ENCODE data around the gene TPPP3.
"Not testable (repeated sequence)": the region's sequence is repeated elsewhere in the genome, so short reads cannot be mapped to it uniquely, and the experiment has no call there.

The TPPP3 gene

DNA sequence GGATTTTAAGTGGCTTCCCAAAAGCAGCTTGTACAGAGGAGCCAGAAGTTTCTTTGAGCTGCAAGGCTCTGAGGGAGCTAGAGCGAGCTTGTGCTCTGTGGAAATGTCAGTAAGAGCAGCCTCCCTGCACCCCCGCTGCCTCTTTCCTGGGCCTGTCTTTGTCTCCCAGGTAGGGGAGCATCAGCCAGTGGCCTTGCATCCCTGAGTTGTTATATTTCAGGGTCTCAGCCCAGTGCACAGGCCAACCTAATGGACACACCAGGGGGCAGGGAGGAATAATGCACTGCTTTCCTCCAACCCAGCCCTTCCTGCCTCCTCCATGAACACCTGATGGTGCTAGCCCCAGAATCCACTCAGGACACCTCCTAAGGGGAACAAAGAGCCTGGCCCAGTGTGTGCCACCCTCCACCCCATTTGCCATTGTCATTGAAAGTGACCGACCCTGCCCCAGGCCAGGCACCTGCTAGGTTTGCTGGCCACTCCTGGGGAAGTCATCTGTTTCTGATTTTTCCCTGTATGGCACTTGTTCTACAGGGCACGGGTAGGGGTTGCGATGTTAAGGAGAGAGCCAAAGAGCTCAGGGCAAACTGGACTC, 6.3 kb downstream of the TPPP3 start:
- H3K4me3 ChIP-seq (ENCODE audit: low read depth, low read length) = no peak overlapping the region
- H3K4me1 ChIP-seq (ENCODE audit: control insufficient read depth, insufficient read depth, low read length) = peaks cover 12% of the 10 kb centered on the region; the same call in 1 of the 2 replicates

DNA sequence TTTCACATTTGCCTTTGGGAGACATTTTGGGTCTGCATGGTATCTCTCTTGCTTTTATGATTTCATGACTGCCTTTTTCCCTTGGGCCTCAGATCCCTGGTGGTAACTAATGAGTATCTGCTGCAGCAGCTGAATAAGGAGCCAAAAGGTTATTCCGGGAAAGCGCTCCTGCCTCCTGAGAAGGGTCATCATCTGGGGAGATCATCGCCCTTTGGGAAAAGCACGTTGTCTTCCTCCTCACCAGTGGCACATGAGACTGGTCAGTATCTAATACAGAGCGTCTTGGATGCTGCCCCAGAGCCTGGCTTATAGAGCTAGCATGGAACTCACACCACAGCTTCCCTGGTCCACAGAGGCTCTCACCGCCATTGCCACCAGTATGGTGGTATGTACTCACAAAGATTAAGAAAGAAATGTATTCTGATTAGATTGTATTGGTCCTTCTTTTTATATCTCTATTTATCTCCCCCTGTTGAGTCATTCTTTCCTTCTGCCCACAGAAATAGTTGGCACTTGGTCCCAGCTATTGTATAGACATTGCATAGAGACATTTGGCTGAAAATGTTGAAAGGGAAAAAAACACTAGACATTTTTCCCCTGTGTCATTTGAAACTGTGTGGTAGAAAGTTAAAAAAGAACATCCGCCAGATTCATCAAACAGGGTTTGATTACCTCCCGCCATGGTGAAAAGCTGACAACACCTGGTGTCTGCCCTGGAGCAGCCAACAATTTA, 8.4 kb downstream of the TPPP3 start:
- no peak overlapping the region for H3K4me3 ChIP-seq (ENCODE audit: low read depth, low read length)
- H3K27ac ChIP-seq (ENCODE audit: low read depth, low read length) = no peak overlapping the region
- H3K4me1 ChIP-seq (ENCODE audit: control insufficient read depth, insufficient read depth, low read length) = peaks cover 12% of the 10 kb centered on the region; the same call in 1 of the 2 replicates
- H3K27me3 ChIP-seq (ENCODE audit: control insufficient read depth, insufficient read depth, low read length) = peaks cover 3% of the 10 kb centered on the region; the same call in 1 of the 2 replicates
- H3K9me3 ChIP-seq (ENCODE audit: control insufficient read depth, insufficient read depth, low read length) = no peaks in the 10 kb centered on the region
- no peaks in the 10 kb centered on the region for H3K36me3 ChIP-seq (ENCODE audit: control insufficient read depth, insufficient read depth, low read length)
- no peak overlapping the region for H3K9ac ChIP-seq (ENCODE audit: low read depth, low read length)

More for the DNA sequence above, 6.3 kb downstream of the TPPP3 start:
- Histone ChIP-seq H3K36me3 (ENCODE audit: control insufficient read depth, insufficient read depth, low read length) (no peaks in the 10 kb centered on the region), H3K9me3 (ENCODE audit: control insufficient read depth, insufficient read depth, low read length) (no peaks in the 10 kb centered on the region), H3K27ac (ENCODE audit: low read depth, low read length) (no peak overlapping the region), H3K9ac (ENCODE audit: low read depth, low read length) (no peak overlapping the region), H3K27me3 (ENCODE audit: control insufficient read depth, insufficient read depth, low read length) (peaks cover 11% of the 10 kb centered on the region)

DNA sequence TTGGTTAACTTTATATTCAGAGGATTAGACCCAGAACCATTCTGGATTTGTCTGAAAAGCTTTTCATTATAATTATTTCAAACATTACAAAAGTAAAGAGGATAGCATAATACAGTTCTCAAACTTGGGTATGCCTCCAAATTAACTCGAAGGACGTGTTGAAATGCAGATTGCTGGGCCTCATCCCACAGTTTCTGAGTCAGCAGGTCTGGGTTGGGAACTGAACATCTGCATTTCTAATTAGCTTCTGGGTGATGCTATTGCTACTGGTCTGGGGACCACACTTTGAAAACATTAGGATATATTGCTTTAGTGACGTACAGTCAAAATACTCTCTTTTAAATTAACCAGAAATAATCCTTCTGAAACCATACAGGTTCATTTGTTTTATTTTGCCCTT, 10.0 kb downstream of the TPPP3 start:
- Histone ChIP-seq H3K4me1 (ENCODE audit: control insufficient read depth, insufficient read depth, low read length) (peaks cover 12% of the 10 kb centered on the region; the same call in 1 of the 2 replicates), H3K27ac (ENCODE audit: low read depth, low read length) (no peak overlapping the region), H3K27me3 (ENCODE audit: control insufficient read depth, insufficient read depth, low read length) (peaks cover 3% of the 10 kb centered on the region; the same call in 1 of the 2 replicates), H3K36me3 (ENCODE audit: control insufficient read depth, insufficient read depth, low read length) (no peaks in the 10 kb centered on the region), H3K9ac (ENCODE audit: low read depth, low read length) (no peak overlapping the region), H3K4me3 (ENCODE audit: low read depth, low read length) (no peak overlapping the region), H3K9me3 (ENCODE audit: control insufficient read depth, insufficient read depth, low read length) (no peaks in the 10 kb centered on the region)

DNA sequence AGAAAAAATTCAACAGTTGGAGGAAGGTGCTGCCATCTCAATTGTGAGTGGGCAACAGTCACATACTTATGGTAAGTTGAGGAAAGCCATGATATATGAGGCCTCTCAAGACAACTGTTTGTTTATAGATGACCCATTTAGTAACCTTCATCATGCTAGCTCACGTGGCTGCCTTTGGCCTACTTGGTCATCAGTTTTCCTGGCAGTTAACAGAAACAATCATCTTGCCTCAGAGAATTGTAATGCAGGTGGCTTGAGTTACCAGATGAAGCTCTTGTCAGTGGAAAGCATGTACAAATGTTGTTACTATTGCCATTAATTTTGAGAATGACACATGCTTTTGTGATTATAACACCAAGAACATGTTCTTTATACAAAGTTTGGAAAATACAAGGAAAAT, 14.7 kb downstream of the TPPP3 start:
- Histone ChIP-seq H3K36me3 (ENCODE audit: control insufficient read depth, insufficient read depth, low read length) (no peaks in the 10 kb centered on the region), H3K9ac (ENCODE audit: low read depth, low read length) (no peak overlapping the region), H3K9me3 (ENCODE audit: control insufficient read depth, insufficient read depth, low read length) (no peaks in the 10 kb centered on the region), H3K27ac (ENCODE audit: low read depth, low read length) (no peak overlapping the region), H3K4me3 (ENCODE audit: low read depth, low read length) (no peak overlapping the region), H3K27me3 (ENCODE audit: control insufficient read depth, insufficient read depth, low read length) (peaks cover 3% of the 10 kb centered on the region; the same call in 1 of the 2 replicates), H3K4me1 (ENCODE audit: control insufficient read depth, insufficient read depth, low read length) (no peaks in the 10 kb centered on the region)

DNA sequence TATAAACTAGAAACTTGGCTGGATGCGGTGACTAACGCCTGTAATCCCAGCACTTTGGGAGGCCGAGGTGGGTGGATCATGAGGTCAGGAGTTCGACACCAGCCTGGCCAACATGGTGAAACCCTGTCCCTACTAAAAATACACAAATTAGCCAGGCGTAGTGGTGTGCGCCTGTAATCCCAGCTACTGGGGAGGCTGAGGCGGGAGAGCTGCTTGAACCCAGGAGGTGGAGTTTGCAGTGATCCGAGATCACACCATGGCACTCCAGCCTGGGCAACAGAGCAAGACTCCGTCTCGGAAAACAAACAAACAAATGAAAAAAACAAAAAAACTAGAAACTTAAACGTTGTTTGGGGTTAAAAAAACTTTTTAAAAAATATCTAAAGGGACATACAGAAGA, 17.3 kb downstream of the TPPP3 start:
- H3K36me3 ChIP-seq (ENCODE audit: control insufficient read depth, insufficient read depth, low read length); H3K27me3 ChIP-seq (ENCODE audit: control insufficient read depth, insufficient read depth, low read length); H3K9me3 ChIP-seq (ENCODE audit: control insufficient read depth, insufficient read depth, low read length); H3K4me3 ChIP-seq (ENCODE audit: low read depth, low read length); H3K27ac ChIP-seq (ENCODE audit: low read depth, low read length); H3K4me1 ChIP-seq (ENCODE audit: control insufficient read depth, insufficient read depth, low read length); H3K9ac ChIP-seq (ENCODE audit: low read depth, low read length): not testable (repeated sequence)

DNA sequence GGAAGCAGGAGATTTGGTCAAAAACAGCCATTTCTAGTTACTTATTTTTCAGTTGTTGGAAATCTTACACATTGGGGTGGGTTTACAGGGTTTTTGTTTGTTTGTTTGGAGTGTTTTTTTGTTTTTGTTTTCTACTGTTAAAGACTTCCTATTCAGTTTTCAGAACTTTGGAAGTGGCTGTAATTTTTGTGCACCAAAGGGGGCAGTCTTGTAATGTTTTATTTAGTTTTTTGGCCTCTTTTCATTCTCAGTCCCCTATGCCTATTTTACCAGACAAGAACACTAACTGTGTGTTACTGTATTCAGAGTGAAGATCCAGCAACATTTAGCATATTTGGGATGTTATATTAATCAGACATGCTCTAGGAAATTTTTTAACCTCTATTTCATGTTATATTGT, 20.6 kb downstream of the TPPP3 start:
- H3K27me3 ChIP-seq (ENCODE audit: control insufficient read depth, insufficient read depth, low read length) = peaks cover 14% of the 10 kb centered on the region
- H3K9me3 ChIP-seq (ENCODE audit: control insufficient read depth, insufficient read depth, low read length) = no peaks in the 10 kb centered on the region
- no peaks in the 10 kb centered on the region for H3K4me1 ChIP-seq (ENCODE audit: control insufficient read depth, insufficient read depth, low read length)
- H3K27ac ChIP-seq (ENCODE audit: low read depth, low read length) = no peak overlapping the region
- no peak overlapping the region for H3K4me3 ChIP-seq (ENCODE audit: low read depth, low read length)
- no peak overlapping the region for H3K9ac ChIP-seq (ENCODE audit: low read depth, low read length)
- no peaks in the 10 kb centered on the region for H3K36me3 ChIP-seq (ENCODE audit: control insufficient read depth, insufficient read depth, low read length)

DNA sequence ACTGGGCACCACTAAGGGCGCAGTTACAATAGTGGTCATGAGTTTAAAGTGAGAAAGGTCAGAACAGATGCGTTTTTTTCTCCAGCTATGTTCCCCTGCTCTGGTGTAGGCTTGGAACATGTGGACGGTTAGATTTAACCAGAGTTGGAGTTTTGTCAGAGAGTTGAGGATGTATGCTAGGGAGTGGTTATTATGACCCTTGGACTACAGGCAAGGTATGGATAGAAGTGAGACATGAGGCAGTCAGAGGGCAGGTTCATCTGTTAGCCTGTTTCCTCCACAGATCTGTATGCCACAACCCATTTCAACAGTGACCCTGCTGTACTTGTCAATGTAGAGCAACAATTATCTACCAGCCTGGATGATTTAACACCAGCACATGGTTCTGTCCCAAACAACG, 22.6 kb downstream of the TPPP3 start:
- no peaks in the 10 kb centered on the region for H3K4me1 ChIP-seq (ENCODE audit: control insufficient read depth, insufficient read depth, low read length)
- H3K27ac ChIP-seq (ENCODE audit: low read depth, low read length) = no peak overlapping the region
- no peak overlapping the region for H3K4me3 ChIP-seq (ENCODE audit: low read depth, low read length)
- H3K27me3 ChIP-seq (ENCODE audit: control insufficient read depth, insufficient read depth, low read length) = peaks cover 16% of the 10 kb centered on the region
- no peaks in the 10 kb centered on the region for H3K36me3 ChIP-seq (ENCODE audit: control insufficient read depth, insufficient read depth, low read length)
- H3K9ac ChIP-seq (ENCODE audit: low read depth, low read length) = no peak overlapping the region
- no peaks in the 10 kb centered on the region for H3K9me3 ChIP-seq (ENCODE audit: control insufficient read depth, insufficient read depth, low read length)

DNA sequence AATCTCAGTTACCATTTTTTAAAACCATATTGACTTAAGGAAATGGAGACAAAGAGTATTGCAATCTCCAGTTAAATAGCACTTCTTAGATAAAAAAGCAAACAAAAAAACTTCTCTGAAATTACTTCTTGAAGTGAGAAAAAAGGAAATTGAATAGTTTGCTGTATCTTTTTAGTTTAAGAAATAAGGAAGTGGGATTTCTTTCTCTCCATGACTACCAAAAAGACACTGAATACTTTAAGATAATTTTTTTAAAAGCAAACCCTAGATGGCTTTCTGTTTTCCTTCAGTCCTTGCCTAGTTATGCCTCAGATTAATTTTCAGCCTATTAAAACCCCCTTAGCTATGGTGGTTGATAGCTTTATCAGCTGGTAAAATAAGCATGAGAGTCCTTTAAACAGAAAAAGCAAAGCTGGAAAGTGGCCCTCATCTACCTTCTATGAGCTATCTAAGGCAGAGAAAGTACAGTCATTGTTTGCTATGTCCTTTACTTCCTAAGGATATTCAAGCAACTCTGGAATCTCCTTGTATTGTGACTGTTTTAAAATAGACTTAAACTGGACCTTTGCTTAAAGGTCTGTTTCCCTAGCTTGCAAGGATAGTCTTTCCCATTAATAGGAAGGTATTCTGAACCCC, 28.6 kb downstream of the TPPP3 start:
- no peaks in the 10 kb centered on the region for H3K36me3 ChIP-seq (ENCODE audit: control insufficient read depth, insufficient read depth, low read length)
- H3K27ac ChIP-seq (ENCODE audit: low read depth, low read length) = no peak overlapping the region
- H3K4me3 ChIP-seq (ENCODE audit: low read depth, low read length) = no peak overlapping the region
- H3K9ac ChIP-seq (ENCODE audit: low read depth, low read length) = no peak overlapping the region
- no peaks in the 10 kb centered on the region for H3K4me1 ChIP-seq (ENCODE audit: control insufficient read depth, insufficient read depth, low read length)
- H3K9me3 ChIP-seq (ENCODE audit: control insufficient read depth, insufficient read depth, low read length) = no peaks in the 10 kb centered on the region
- H3K27me3 ChIP-seq (ENCODE audit: control insufficient read depth, insufficient read depth, low read length) = peaks cover 21% of the 10 kb centered on the region

DNA sequence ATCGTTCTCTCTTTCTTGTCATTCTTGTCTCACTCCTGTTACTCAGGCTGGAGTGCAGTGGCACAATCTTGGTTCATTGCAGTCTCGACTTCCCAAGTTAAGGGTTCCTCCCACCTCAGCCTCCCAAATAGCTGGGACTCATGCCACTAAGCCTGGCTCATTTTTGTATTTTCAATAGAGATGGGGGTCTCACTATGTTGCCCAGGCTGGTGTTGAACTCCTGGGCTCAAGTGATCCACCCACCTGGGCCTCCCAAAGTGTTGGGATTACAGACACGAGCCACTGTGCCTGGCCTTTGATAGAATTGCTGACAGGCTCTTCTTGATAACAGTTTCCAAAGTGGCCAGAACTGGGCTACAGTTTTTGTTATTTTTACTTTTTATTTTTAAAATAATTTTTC, 32.3 kb downstream of the TPPP3 start:
- Histone ChIP-seq H3K9ac (ENCODE audit: low read depth, low read length) (no peak overlapping the region), H3K27me3 (ENCODE audit: control insufficient read depth, insufficient read depth, low read length) (peaks cover 18% of the 10 kb centered on the region; the same call in 1 of the 2 replicates), H3K4me1 (ENCODE audit: control insufficient read depth, insufficient read depth, low read length) (no peaks in the 10 kb centered on the region), H3K9me3 (ENCODE audit: control insufficient read depth, insufficient read depth, low read length) (no peaks in the 10 kb centered on the region), H3K27ac (ENCODE audit: low read depth, low read length) (no peak overlapping the region), H3K36me3 (ENCODE audit: control insufficient read depth, insufficient read depth, low read length) (no peaks in the 10 kb centered on the region), H3K4me3 (ENCODE audit: low read depth, low read length) (no peak overlapping the region)

DNA sequence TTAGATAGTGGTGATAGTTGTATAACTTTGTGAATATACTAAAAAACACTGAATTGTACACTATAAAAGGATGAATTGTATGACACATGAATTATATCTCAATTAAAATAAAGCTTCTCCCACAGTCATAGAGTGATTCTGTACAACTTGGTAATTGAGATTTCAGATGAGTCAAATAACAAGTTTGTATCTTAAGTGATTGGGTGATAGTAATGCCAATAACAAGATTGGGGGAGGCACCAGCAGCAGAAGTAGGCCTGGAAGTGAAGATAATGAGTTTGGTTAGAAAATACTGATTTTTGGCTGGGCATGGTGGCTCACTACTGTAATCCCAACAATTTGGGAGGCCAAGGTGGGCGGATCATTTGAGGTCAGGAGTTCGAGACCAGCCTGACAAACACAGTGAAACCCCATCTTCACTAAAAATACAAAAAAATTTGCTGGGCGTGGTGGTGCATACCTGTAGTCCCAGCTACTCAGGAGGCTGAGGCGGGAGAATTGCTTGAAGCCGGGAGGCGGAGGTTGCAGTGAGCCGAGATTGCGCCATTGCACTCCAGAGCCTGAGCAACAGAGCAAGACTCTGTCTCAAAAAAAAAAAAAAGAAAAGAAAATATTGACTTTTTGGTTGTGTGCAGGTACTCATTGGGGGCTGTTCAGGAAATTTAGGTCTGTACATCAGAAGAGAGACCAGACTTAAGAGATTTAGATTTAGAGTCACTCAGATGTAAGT, 33.6 kb downstream of the TPPP3 start:
- H3K27ac ChIP-seq (ENCODE audit: low read depth, low read length); H3K4me1 ChIP-seq (ENCODE audit: control insufficient read depth, insufficient read depth, low read length); H3K27me3 ChIP-seq (ENCODE audit: control insufficient read depth, insufficient read depth, low read length); H3K9me3 ChIP-seq (ENCODE audit: control insufficient read depth, insufficient read depth, low read length); H3K4me3 ChIP-seq (ENCODE audit: low read depth, low read length); H3K36me3 ChIP-seq (ENCODE audit: control insufficient read depth, insufficient read depth, low read length); H3K9ac ChIP-seq (ENCODE audit: low read depth, low read length): not testable (repeated sequence)
